ENCODE data around the gene FOXC1. TPM values are rescaled to one million over a fixed set of nuclear protein-coding genes. Genes with fewer than 3 reads are reported as not detected.

Gene FOXC1
- total RNA-seq, 1 donor from 2014 or later = 2.9 TPM

GRCh38 chr6:1617466-1618310 lies 8.0 kb downstream of the FOXC1 start:
- no peak overlapping the region for H3K27ac ChIP-seq (ENCODE audit: low read depth, low read length)
- H3K9me3 ChIP-seq (ENCODE audit: insufficient read depth, low read depth, low read length) = no peaks in the 10 kb centered on the region
- no peak overlapping the region for H2AFZ ChIP-seq (ENCODE audit: low read depth, low read length)
- no peaks in the 10 kb centered on the region for H3K36me3 ChIP-seq (ENCODE audit: insufficient read depth, low read length)
- peaks cover 12% of the 10 kb centered on the region for H3K4me1 ChIP-seq (ENCODE audit: insufficient read depth, low read length)
- Mint-ChIP-seq H3K27me3 (ENCODE audit: low read depth, unreplicated experiment) (peaks cover 61% of the 10 kb centered on the region), H3K36me3 (ENCODE audit: low read depth, unreplicated experiment) (peaks cover 4% of the 10 kb centered on the region), H3K9me3 (ENCODE audit: unreplicated experiment) (peaks cover 15% of the 10 kb centered on the region), H3K4me3 (ENCODE audit: unreplicated experiment) (no peak overlapping the region), H3K4me1 (ENCODE audit: low read depth, unreplicated experiment) (peaks cover 4% of the 10 kb centered on the region), H3K27ac (ENCODE audit: unreplicated experiment) (no peak overlapping the region)
- H3K4me2 ChIP-seq (ENCODE audit: low read length) = peak overlapping the region; percentile 8
- DNase-seq (ENCODE audit: low read depth) (no peak), FAIRE-seq (no peak)
- no peak overlapping the region for H3K9ac ChIP-seq (ENCODE audit: low read length)
- peaks cover 49% of the 10 kb centered on the region for H3K27me3 ChIP-seq (ENCODE audit: insufficient read depth, low read length)
- peaks cover 15% of the 10 kb centered on the region for H4K20me1 ChIP-seq (ENCODE audit: insufficient read depth, low read length)
- peaks cover 23% of the 10 kb centered on the region for H3K79me2 ChIP-seq (ENCODE audit: insufficient read depth, low read length)
- TF ChIP-seq EZH2 (IDR thresholded peaks at IDR 0.05; ENCODE audit: insufficient read depth, low read length) (no peak), CTCF (IDR thresholded peaks at IDR 0.05; ENCODE audit: insufficient read depth, low read depth, low read length) (no peak)
- H3K4me3 ChIP-seq (ENCODE audit: insufficient read depth, low read depth, low read length) = no peak overlapping the region

GRCh38 chr6:1618311-1619097 lies 8.8 kb downstream of the FOXC1 start:
- H3K4me1 Mint-ChIP-seq (ENCODE audit: low read depth, unreplicated experiment) = peaks cover under 1% of the 10 kb centered on the region
- H3K4me2 ChIP-seq (ENCODE audit: low read length) = no peak overlapping the region
- peaks cover 15% of the 10 kb centered on the region for H3K9me3 Mint-ChIP-seq (ENCODE audit: unreplicated experiment)
- peaks cover 57% of the 10 kb centered on the region for H3K27me3 ChIP-seq (ENCODE audit: insufficient read depth, low read length)
- DNase-seq (ENCODE audit: low read depth) (no peak), FAIRE-seq (no peak)
- H3K79me2 ChIP-seq (ENCODE audit: insufficient read depth, low read length) = peaks cover 20% of the 10 kb centered on the region
- no peak overlapping the region for H3K9ac ChIP-seq (ENCODE audit: low read length)
- H3K4me3 ChIP-seq (ENCODE audit: insufficient read depth, low read depth, low read length) = no peak overlapping the region
- H3K27ac ChIP-seq (ENCODE audit: low read depth, low read length) = no peak overlapping the region
- H3K4me1 ChIP-seq (ENCODE audit: insufficient read depth, low read length) = peaks cover 10% of the 10 kb centered on the region
- H3K9me3 ChIP-seq (ENCODE audit: insufficient read depth, low read depth, low read length) = no peaks in the 10 kb centered on the region
- H2AFZ ChIP-seq (ENCODE audit: low read depth, low read length) = no peak overlapping the region
- no peaks in the 10 kb centered on the region for H3K36me3 ChIP-seq (ENCODE audit: insufficient read depth, low read length)
- peaks cover 4% of the 10 kb centered on the region for H3K36me3 Mint-ChIP-seq (ENCODE audit: low read depth, unreplicated experiment)
- peaks cover 14% of the 10 kb centered on the region for H4K20me1 ChIP-seq (ENCODE audit: insufficient read depth, low read length)
- H3K4me3 Mint-ChIP-seq (ENCODE audit: unreplicated experiment) = no peak overlapping the region
- TF ChIP-seq CTCF (IDR thresholded peaks at IDR 0.05; ENCODE audit: insufficient read depth, low read depth, low read length) = no peak
- TF ChIP-seq EZH2 (IDR thresholded peaks at IDR 0.05; ENCODE audit: insufficient read depth, low read length) = no peak
- H3K27me3 Mint-ChIP-seq (ENCODE audit: low read depth, unreplicated experiment) = peaks cover 62% of the 10 kb centered on the region
- peak overlapping the region; percentile 34 for H3K27ac Mint-ChIP-seq (ENCODE audit: unreplicated experiment)
